Breast epithelium (tissue), 3 donors: ENCODE data around the gene KATNAL2.
"Not testable (repeated sequence)": the region's sequence is repeated elsewhere in the genome, so short reads cannot be mapped to it uniquely, and the experiment has no call there.

Source experiments
- POLR2A ChIP-seq: fragments of 450-650 bp; IDR thresholded peaks from one replicate; pipeline ENCODE4 v1.6.1; 2016; ENCODE audit warnings: antibody characterized with exemption, mild to moderate bottlenecking, moderate library complexity
- POLR2AphosphoS5 ChIP-seq, 3 donors: sonication (generic); formaldehyde crosslinking; IDR thresholded peaks; one replicate each; pipeline ENCODE4 v1.6.1; 2017; ENCODE audit warnings: antibody characterized with exemption in 3 of 3
- TF ChIP-seq, protein P1 (sequence below), 3 donors: fragments of 450-650 bp; IDR thresholded peaks; one replicate each; pipeline ENCODE4 v1.5.1; 2016 to 2017; ENCODE audit warnings: antibody characterized with exemption in 3 of 3, mild to moderate bottlenecking in 3 of 3, moderate library complexity in 3 of 3

DNA sequence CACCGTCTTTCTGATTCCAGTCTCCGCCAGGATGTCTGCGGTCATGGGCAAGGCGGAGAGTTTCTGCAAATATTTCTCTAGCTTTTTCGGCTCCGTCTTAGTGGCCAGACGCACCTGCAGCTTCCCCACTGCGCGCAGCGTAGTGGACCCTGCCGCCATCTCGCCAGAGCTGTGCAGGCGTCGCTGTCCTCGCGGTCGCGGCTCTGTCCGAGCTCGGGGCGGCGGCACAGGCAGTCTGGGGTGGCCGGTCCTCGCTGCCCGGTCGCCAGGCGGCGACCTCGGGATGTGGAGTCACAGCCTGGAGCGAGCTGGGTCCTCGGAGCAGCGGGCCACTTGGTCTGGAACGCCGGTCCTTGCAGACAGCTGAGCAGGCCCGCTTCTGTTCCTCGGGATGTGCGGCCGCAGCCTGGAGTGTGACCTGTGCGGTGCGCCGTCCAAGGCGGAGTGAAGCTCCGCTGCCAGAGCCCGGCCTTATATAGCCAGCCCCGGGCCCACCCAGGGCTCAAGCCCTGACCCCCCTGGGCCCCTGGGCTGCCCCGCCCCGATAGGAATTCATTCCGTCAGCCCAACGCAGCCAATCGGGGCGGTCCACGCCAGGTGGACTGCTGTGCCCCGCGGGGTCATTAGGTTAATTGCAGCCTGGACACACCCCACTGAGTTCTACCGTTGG, 112.4 kb downstream of the KATNAL2 start:
- not testable (repeated sequence) for TF ChIP-seq POLR2AphosphoS5 (IDR thresholded peaks at IDR 0.05); POLR2A
- TF ChIP-seq, protein P1, sequence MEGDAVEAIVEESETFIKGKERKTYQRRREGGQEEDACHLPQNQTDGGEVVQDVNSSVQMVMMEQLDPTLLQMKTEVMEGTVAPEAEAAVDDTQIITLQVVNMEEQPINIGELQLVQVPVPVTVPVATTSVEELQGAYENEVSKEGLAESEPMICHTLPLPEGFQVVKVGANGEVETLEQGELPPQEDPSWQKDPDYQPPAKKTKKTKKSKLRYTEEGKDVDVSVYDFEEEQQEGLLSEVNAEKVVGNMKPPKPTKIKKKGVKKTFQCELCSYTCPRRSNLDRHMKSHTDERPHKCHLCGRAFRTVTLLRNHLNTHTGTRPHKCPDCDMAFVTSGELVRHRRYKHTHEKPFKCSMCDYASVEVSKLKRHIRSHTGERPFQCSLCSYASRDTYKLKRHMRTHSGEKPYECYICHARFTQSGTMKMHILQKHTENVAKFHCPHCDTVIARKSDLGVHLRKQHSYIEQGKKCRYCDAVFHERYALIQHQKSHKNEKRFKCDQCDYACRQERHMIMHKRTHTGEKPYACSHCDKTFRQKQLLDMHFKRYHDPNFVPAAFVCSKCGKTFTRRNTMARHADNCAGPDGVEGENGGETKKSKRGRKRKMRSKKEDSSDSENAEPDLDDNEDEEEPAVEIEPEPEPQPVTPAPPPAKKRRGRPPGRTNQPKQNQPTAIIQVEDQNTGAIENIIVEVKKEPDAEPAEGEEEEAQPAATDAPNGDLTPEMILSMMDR (IDR thresholded peaks at IDR 0.05): not testable (repeated sequence)
